HG02763 (cell line): ENCODE measurements around the gene BABAM1.

Experiments used
- ATAC-seq: cut with Tn5 transposase; IDR thresholded peaks from one replicate; pipeline ENCODE4 v1.9.1; 2021; ENCODE audit warnings: mild to moderate bottlenecking, moderate library complexity; ENCODE audit not compliant: unreplicated experiment

The BABAM1 gene

GRCh38 chr19:17300992-17301619, 33.9 kb downstream of the BABAM1 start:
- ATAC-seq, result no peak

GRCh38 chr19:17302391-17303166, 35.3 kb downstream of the BABAM1 start:
- no peak for ATAC-seq

- peak; percentile 60 for ATAC-seq
Measured at GRCh38 chr19:17303167-17303939, 36.1 kb downstream of the BABAM1 start, which contains the start of gene ABHD8. Gene ABHD8 (minus strand): TSS chr19:17303425. CDS start chr19:17301616, 1,809 bp downstream.

- no peak for ATAC-seq
Measured at GRCh38 chr19:17303940-17304267, 36.7 kb downstream of the BABAM1 start.

GRCh38 chr19:17304386-17305215, 37.4 kb downstream of the BABAM1 start:
- ATAC-seq, result no peak

GRCh38 chr19:17305216-17305516, 37.9 kb downstream of the BABAM1 start:
- ATAC-seq, result no peak

- ATAC-seq, result peak; percentile 60
Measured at GRCh38 chr19:17305517-17306284, 38.5 kb downstream of the BABAM1 start, which contains the start of gene MRPL34. Gene MRPL34 (plus strand): TSS chr19:17305872. CDS start chr19:17305893, 21 bp downstream.

- no peak for ATAC-seq
Measured at GRCh38 chr19:17306285-17306714, 39.1 kb downstream of the BABAM1 start.

- ATAC-seq, result no peak
Measured at GRCh38 chr19:17307876-17308377, 40.7 kb downstream of the BABAM1 start.

GRCh38 chr19:17309198-17309964, 42.1 kb downstream of the BABAM1 start, which contains the start of gene DDA1:
Gene DDA1 (plus strand): TSS chr19:17309563. CDS start chr19:17309655, 92 bp downstream.
- ATAC-seq, result peak; percentile 60

- ATAC-seq, result no peak
Measured at GRCh38 chr19:17309965-17310461, 42.8 kb downstream of the BABAM1 start.

- ATAC-seq, result no peak
Measured at GRCh38 chr19:17311455-17312188, 44.4 kb downstream of the BABAM1 start.

- ATAC-seq, result no peak
Measured at GRCh38 chr19:17312189-17313113, 45.2 kb downstream of the BABAM1 start.

- ATAC-seq, result no peak
Measured at GRCh38 chr19:17314007-17314593, 46.9 kb downstream of the BABAM1 start.

- no peak for ATAC-seq
Measured at GRCh38 chr19:17318966-17319365, 51.7 kb downstream of the BABAM1 start.

GRCh38 chr19:17319473-17320238, 52.4 kb downstream of the BABAM1 start:
- ATAC-seq, result no peak
